NCI-H345 (cell line): ENCODE data around the gene EXOC3.
"Not testable (repeated sequence)": the region's sequence is repeated elsewhere in the genome, so short reads cannot be mapped to it uniquely, and the experiment has no call there.

ENCODE experiments used
- DNase-seq: peaks from one replicate; lab custom pipeline; 2025; lab: John Stamatoyannopoulos, UW

The EXOC3 gene

DNA sequence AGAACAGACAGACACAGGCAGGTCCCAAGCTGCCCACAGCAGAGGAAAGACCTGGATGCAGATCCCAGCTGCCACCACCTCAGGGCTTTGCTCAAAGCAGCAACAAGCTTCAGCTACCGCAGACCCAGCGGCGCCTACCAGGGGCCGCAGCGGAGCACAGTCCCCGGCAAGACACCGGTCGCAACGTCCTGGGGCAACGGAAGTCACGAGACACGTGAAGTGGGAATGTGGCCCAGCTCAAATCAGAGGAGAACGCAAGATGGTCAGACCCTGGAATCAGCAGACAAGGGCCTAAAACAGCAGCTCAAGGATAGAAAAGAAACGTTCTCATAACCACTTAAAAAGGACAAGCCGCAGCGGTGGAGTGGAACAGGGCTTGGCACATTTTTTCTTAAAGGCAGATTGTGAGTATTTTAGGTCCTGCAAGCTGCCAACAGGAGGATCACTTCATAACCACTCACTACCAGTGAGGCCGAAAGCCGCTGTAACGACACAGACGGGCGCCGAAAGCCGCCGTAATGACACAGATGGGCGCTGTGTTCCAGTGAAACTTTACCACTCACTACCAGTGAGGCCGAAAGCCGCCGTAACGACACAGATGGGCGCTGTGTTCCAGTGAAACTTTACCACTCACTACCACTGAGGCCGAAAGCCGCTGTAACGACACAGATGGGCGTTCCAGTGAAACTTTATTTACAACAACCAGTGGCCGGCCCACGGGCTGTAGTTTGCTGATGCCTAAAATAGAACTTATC is 59.5 kb downstream of the EXOC3 start:
- no peak for DNase-seq

DNA sequence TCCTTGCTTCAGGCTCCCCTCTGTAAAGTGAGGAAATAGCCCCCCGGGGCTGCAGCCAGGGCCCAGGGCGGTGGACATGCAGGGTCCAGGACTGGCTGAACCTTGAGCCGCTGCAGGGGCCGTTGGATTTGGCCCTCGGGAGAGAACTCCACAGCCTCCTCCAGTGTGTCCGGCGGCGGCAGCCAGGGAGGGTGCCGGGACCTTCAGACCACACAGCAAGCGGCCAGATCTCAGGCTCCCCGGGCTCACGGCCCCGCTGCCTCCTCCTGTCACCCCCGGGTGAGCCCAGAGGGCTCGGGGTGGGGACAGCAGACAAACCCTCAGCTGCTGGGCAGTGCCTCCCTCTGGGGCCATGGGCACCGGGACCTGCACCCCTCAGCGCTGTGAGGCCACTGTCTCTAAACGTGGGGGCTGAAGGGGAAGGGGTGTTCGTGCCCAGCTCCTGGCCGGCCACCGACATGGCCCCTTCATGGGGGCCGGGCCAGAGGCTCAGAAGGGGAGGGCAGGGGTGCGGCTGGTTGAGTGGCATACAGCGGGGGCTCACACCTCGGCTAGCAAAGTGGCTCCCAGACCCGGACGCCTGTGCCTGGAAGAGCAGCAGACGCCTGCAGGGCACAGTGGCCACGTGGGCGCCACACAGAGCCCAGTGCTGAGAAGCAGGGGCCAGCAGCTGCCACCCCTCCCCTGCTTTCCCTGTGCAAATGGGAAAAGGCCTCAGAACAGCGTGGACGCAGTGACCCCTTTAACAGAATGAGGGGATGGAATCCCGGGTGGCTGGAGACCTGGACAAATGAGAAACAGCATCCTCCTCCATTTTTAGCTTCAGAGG is 61.6 kb downstream of the EXOC3 start:
- no peak for DNase-seq

DNA sequence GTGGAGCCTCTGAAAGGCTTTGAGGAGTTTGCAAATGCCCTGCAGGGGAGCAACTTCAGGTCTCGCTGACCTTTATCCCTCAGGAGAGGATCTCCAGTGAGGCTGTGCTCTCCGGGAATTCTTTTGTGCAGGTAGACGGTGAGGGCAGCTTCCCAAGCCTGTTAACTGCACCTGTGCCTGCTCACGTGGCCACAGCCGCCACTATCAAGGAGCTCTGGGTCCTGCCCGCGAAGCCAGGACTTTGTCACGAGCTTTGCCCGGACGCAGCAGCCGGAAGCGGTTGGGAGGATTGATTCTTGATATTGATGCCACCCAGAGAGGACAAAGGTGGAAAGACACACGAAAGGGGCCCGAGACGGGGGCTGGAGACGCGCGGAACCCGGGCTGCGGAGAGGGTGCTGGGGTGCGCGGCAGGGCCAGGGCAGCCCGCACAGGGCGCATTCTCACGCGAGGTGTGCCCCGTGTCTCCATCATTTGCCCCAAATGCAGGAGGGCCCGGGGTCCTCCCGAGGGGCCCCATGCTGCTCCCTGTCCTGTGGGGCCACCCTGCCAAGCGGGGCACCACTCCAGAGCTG is 63.1 kb downstream of the EXOC3 start:
- DNase-seq, result no peak

DNA sequence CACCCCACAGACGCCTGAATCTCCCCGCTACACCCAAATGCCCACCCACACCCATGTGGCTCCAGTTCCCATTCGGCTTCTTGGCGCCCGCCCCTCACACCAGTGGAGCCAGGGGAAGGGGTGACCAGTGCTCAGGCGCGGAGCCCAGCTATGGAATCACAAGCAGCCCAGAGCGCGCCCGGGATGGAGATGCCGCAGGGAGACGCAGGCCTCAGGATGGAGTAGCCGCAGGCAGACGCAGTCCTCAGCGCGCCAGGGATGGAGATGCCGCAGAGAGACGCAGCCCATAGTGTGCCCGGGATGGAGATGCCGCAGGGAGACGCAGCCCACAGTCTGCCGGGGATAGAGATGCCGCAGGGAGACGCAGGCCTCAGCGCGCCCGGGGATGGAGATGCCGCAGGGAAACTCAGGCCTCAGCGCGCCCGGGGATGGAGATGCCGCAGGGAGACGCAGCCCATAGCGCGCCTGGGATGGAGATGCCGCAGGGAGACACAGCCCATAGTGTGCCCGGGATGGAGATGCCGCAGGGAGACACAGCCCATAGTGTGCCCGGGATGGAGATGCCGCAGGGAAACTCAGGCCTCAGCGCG is 65.1 kb downstream of the EXOC3 start:
- DNase-seq, result not testable (repeated sequence)

DNA sequence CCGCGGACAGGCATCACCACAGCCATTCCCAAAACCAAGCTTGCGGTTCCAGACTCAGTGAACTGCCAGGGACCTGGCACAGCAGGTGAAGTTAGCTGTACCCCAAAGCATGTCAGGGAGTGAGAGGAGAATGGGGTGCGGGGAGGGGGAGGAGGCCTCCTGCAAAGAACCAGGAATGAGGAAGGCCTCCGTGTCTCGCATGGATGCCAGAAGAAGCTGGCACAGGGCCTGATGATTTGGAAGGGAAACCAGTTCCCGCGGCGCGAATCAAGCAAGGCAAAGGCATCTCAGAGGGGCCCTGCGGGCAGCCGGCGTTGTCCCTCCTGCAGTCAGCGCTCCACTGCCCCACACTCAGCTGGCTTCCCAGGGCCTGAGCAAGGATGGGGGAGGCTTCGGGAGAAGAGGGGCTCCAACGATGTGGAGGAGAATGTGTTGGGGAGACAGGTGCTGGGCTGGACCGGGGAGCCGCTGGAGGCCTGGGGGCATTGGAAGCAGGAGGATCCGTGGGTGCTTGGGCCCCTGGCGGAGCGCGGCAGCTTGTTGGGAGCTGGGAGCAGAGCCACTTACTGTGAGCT is 66.7 kb downstream of the EXOC3 start:
- DNase-seq, result no peak

DNA sequence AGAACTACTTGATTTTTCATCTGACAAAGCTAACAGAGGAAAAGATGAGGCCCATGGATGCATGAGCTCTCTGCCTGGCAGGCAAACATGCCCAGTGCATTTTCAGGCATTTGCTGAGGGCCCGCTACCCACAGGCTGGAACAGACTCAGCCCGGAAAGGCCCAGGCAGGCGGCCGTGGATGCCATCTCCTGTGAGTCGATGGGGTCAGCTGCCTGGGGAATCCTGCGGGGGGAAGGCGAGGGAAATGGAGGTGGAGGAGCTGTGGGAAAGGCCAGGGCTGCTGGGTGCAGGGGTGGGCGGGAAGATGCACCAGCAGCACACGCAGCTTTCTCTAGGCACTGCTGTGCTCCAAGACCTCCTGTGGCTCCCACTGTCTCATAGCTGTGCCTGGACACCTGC is 67.5 kb downstream of the EXOC3 start:
- no peak for DNase-seq

DNA sequence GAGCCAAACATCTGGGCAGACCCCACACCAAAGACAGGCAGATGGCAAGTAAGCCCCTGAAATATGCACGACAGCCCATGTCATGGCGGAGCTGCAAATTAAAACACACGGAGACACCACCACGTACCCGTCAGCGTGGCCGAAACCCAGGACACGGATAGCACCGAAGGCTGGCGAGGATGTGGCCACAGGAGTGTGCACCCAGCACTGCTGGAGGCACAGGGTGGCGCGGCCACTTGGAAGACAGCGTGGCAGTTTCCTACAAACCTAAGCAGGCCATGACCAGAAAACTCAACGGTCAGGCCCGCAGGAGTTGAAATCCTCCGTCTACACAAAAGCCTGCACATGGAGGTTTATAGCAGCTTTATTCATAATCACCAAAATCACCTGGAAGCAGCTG is 68.5 kb downstream of the EXOC3 start:
- DNase-seq, result no peak

DNA sequence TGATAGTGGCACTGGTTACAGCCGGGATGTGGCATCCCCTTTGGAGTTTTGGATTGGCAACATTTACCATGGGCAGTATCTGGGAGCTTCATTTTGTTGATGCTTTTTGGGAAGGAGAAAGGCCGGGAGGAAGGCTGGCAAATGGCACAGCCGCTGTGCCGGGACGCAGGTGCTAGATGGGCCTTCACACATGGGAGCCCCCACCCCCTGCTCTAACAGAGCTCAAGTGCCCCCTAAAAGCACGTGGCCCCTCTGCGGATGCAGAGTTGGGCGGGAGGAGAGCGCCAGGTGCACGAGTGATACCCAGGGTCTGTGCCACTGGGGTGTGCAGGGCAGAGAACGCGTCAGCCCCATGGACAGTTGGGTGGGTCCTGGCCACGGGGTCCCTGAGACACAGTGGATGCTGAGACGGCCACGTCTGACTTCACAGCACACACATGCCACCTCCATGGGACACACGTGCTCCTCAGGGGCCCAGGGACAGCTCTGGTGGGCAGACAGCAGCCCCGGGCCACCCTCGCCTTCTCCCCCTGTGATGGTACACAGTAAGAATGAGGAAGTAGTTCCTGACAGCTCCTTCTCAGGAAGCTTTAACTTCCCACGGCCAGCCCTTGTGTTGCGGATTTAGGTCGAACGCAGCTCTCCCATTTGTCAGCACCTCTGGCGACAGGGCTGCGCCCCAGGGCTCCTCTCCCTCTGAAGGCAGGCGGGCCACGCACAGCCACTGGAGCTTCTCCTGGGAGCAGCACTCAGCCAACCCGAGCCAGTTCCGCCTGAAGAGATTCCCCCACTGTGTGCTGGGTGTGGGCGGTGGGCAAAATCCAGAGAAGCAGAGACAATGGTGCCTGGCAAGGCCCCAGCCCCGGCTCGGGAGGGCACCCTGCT is 70.5 kb downstream of the EXOC3 start:
- DNase-seq, result no peak

DNA sequence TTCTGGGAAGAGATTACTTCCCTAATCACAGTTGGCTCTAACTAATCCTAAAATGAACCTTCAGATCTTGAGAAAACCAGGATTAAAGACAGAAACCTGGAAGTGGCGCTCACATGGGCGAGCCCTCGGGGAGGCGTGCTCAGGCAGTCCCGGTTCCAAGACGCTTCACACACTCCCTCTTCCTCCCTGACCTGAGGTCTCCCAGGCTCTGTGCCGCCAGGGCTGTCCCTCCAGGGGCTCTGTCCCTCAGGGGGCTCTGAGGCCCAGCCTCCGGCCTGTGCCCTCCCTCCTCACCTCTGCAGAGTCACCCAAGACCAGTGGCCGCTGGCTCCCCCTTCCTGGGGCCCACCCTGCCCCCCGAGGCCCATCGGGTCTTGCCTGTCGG is 71.1 kb downstream of the EXOC3 start:
- no peak for DNase-seq

DNA sequence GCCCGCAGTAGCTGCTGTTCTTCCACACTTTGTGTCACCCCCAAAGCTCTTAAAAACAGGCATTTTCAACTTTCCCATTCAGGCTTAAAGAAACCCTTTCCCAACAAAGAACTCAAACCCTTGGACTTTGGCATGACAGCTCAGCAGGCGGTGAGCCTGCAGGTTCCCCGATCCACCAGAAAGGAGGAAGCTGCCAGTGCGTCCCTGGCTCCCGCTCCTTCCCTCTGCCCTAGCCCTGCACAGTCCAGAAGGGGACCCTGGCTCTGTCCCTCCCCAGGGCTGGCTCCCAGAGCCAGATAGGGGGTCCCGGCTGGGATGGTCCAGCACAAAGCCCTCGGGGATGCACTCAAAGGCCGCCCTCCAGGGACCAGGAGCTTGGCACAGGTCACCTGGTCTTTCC is 71.7 kb downstream of the EXOC3 start:
- DNase-seq, result no peak

DNA sequence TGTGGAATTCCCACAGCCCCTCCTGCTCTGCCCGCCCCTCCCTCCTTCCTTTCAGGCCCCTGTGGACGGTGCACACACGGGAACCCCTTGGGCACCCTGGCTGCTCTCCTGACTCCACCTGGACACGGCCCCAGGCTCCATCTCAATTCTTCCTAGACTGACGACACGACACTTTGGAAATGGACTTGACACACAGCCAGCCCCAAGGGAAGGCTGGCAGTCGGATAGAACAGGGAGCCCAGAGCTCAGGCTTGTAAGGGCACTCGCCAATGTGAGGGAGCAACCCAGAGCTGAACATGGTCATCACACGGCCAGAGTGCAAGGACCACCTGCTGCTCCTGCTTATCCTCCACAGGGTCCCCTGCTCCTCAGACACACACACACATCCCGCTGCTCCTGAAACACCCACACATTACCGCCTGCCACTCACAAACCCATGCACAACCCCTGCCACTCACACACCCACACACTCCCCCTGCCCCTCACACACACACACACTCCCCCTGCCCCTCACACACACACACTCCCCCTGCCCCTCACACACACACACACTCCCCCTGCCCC is 72.4 kb downstream of the EXOC3 start:
- no peak for DNase-seq

DNA sequence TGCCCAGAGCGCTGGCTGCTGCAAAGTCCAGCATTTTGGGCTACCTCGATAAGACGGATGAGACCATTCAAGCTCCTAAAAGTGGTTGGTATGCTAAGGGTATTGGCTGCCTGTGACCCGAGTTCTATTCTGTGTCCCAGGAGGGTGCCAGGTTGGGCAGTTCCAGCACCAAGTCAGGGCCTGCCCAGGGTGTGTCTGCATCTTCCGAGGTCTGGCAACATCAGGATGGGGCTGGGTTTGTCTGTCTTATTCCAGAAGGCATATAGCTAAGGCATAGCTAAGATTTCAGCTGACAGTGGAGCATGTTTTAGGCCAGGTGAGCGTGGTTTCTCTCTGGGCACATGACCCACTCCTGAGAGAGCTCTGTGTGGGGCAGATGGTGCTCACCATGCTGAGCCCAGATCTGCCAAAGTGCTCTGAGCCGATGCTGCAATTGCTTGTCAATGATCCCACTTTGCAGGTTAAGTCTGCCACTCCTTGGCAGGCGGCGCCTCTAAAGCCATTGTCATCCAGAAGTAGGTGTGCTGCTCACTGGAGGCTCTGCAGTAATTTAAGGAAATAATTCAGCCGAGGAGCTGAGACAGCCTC is 73.5 kb downstream of the EXOC3 start:
- DNase-seq, result no peak
